GM23338 (cell line): ENCODE data around the gene VPS16. TPM values are rescaled to one million over a fixed set of nuclear protein-coding genes. Genes with fewer than 3 reads are reported as not detected.

Experiments
- ATAC-seq: fragments of 200-7000 bp; cut with Tn5 transposase; 3 replicates; pipeline ENCODE4 v1.9.1; 2020
- DNase-seq: peaks from one replicate; pipeline ENCODE4 v3.0.0-alpha.2; 2015; ENCODE audit warnings: low spot score
- H2AFZ ChIP-seq: fragments of 200-600 bp; sonication (generic); 2 replicates; pipeline ENCODE4 v1.8.0; 2016; ENCODE audit warnings: antibody characterized with exemption, mild to moderate bottlenecking, moderate library complexity
- H3F3A ChIP-seq: fragments of 200-600 bp; sonication (generic); replicated peaks from 2 replicates; pipeline ENCODE4 v1.8.0; 2017; ENCODE audit warnings: antibody characterized with exemption, mixed run types, low read depth
- H3K27ac ChIP-seq: fragments of 200-600 bp; sonication (generic); 2 replicates; pipeline ENCODE4 v1.6.1; 2016; ENCODE audit warnings: low read depth
- H3K27me3 ChIP-seq: fragments of 200-600 bp; sonication (generic); 2 replicates; pipeline ENCODE4 v1.8.0; 2016; ENCODE audit warnings: mild to moderate bottlenecking, mixed run types, moderate library complexity; ENCODE audit not compliant: insufficient read depth
- H3K36me3 ChIP-seq: fragments of 200-600 bp; sonication (generic); 2 replicates; pipeline ENCODE4 v1.8.0; 2016; ENCODE audit warnings: mild to moderate bottlenecking; ENCODE audit not compliant: insufficient read depth
- H3K4me1 ChIP-seq: fragments of 200-600 bp; sonication (generic); 2 replicates; pipeline ENCODE4 v1.8.0; 2016; ENCODE audit warnings: mild to moderate bottlenecking, moderate library complexity; ENCODE audit not compliant: insufficient read depth
- H3K4me2 ChIP-seq: fragments of 200-600 bp; sonication (generic); 2 replicates; pipeline ENCODE4 v1.7.1; 2017; ENCODE audit warnings: mixed run types
- H3K4me3 ChIP-seq: fragments of 200-600 bp; sonication (generic); 2 replicates; pipeline ENCODE4 v1.6.1; 2016; ENCODE audit warnings: mixed run types
- H3K79me2 ChIP-seq: fragments of 200-600 bp; sonication (generic); replicated peaks from 2 replicates; pipeline ENCODE4 v1.8.0; 2017; ENCODE audit warnings: mild to moderate bottlenecking; ENCODE audit not compliant: insufficient read depth
- H3K9me2 ChIP-seq: fragments of 200-600 bp; sonication (generic); 2 replicates; pipeline ENCODE4 v1.8.0; 2017; ENCODE audit not compliant: insufficient read depth
- H4K20me1 ChIP-seq: fragments of 200-600 bp; sonication (generic); replicated peaks from 2 replicates; pipeline ENCODE4 v1.8.0; 2017; ENCODE audit warnings: mild to moderate bottlenecking; ENCODE audit not compliant: insufficient read depth
- H3K27ac Mint-ChIP-seq: 2 replicates; pipeline ENCODE4 v1.8.0; 2020; ENCODE audit warnings: inconsistent platforms, mild to moderate bottlenecking, moderate library complexity, mixed read lengths
- H3K27me3 Mint-ChIP-seq: 3 replicates; pipeline ENCODE4 v1.8.0; 2022; ENCODE audit warnings: low read depth, mild to moderate bottlenecking, moderate library complexity, mixed read lengths, inconsistent platforms; ENCODE audit not compliant: insufficient read depth, poor library complexity
- H3K36me3 Mint-ChIP-seq: 3 replicates; pipeline ENCODE4 v1.8.0; 2021; ENCODE audit warnings: low read depth, mild to moderate bottlenecking, inconsistent platforms, moderate library complexity, mixed read lengths
- H3K4me1 Mint-ChIP-seq: 3 replicates; pipeline ENCODE4 v1.8.0; 2020; ENCODE audit warnings: mild to moderate bottlenecking, inconsistent platforms, mixed read lengths
- H3K4me3 Mint-ChIP-seq: 3 replicates; pipeline ENCODE4 v1.8.0; 2021; ENCODE audit warnings: moderate library complexity, mild to moderate bottlenecking, inconsistent platforms, mixed read lengths
- H3K9me3 Mint-ChIP-seq: 3 replicates; pipeline ENCODE4 v1.8.0; 2020; ENCODE audit warnings: moderate library complexity, mild to moderate bottlenecking, inconsistent platforms, mixed read lengths
- CREB1 ChIP-seq: fragments of 250-450 bp; sonication (Bioruptor Pico); IDR thresholded peaks from 2 replicates; pipeline ENCODE4 v1.5.0; 2020; ENCODE audit warnings: low read depth, mild to moderate bottlenecking, moderate library complexity
- EZH2 ChIP-seq: fragments of 200-600 bp; sonication (generic); IDR thresholded peaks from one replicate; pipeline ENCODE4 v1.8.0; 2017; ENCODE audit warnings: antibody characterized with exemption, mild to moderate bottlenecking, low read depth; ENCODE audit not compliant: unreplicated experiment
- EZH2phosphoT487 ChIP-seq: fragments of 200-600 bp; sonication (generic); IDR thresholded peaks from one replicate; pipeline ENCODE4 v1.8.1; 2018; ENCODE audit warnings: antibody characterized with exemption; ENCODE audit not compliant: unreplicated experiment
- JUNB ChIP-seq: IDR thresholded peaks from one replicate; pipeline ENCODE4 v1.6.1; 2016; ENCODE audit warnings: antibody characterized with exemption; ENCODE audit not compliant: unreplicated experiment
- STAT1 ChIP-seq: IDR thresholded peaks from one replicate; pipeline ENCODE4 v1.6.1; 2016; ENCODE audit warnings: antibody characterized with exemption; ENCODE audit not compliant: unreplicated experiment
- ZNF114 ChIP-seq: fragments of 250-450 bp; sonication (Bioruptor Pico); IDR thresholded peaks from 2 replicates; pipeline ENCODE4 v1.5.0; 2020; ENCODE audit warnings: mild to moderate bottlenecking, moderate library complexity
- ZNF331 ChIP-seq: fragments of 250-450 bp; sonication (Bioruptor Pico); IDR thresholded peaks from 2 replicates; pipeline ENCODE4 v1.5.0; 2020; ENCODE audit warnings: low read depth, mild to moderate bottlenecking, moderate library complexity
- polyA plus RNA-seq: library from polyadenylated mRNA; unstranded; fragments of >200 nt; fragmentation: Nextera tagmentation; extraction: Ambion mirVana; gene quantifications from 2 replicates; pipeline ENCODE4 v1.2.1, GENCODE V29; 2016
- total RNA-seq: library from RNA; depleted of rRNA; stranded (reverse); fragments of >200 nt; shearing (Covaris generic); gene quantifications from 2 replicates; pipeline ENCODE4 v1.2.3, GENCODE V29; 2014
- TF ChIP-seq, protein P1 (sequence below): IDR thresholded peaks from 2 replicates; pipeline ENCODE4 v1.6.1; 2016; ENCODE audit warnings: antibody characterized with exemption
- TF ChIP-seq, protein P2 (sequence below): fragments of 250-450 bp; sonication (Bioruptor Pico); IDR thresholded peaks from 2 replicates; pipeline ENCODE4 v1.5.0; 2020; ENCODE audit warnings: mild to moderate bottlenecking, moderate library complexity
- TF ChIP-seq, protein P3 (sequence below): IDR thresholded peaks from one replicate; pipeline ENCODE4 v1.6.1; 2018; ENCODE audit warnings: antibody characterized with exemption; ENCODE audit not compliant: unreplicated experiment

VPS16 gene
- total and polyA plus RNA-seq, 2 experiments from 2014 or later: 11.2 to 17.7 TPM

DNA sequence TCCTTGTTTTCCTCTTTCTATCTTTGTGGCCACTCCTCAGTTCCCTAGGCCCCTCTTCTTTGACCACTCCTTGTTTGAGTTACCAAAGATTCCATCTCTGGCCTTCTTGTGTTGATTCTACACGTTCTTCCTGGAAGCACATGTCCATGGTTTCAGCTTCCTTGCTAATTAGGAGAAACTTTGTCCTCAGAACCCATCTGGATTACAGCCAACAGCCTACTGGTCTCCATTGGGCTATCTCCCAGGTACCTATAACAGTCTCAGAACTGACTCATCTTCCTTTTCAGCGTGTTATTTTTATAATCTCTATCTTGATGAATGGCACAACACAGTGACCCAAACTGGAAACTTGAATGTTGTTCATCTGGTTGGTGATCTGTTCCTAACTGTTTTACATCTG, 50.2 kb downstream of the VPS16 start (continued):
- TF ChIP-seq, protein P1, sequence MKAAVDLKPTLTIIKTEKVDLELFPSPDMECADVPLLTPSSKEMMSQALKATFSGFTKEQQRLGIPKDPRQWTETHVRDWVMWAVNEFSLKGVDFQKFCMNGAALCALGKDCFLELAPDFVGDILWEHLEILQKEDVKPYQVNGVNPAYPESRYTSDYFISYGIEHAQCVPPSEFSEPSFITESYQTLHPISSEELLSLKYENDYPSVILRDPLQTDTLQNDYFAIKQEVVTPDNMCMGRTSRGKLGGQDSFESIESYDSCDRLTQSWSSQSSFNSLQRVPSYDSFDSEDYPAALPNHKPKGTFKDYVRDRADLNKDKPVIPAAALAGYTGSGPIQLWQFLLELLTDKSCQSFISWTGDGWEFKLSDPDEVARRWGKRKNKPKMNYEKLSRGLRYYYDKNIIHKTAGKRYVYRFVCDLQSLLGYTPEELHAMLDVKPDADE: no peak
- no peak for TF ChIP-seq JUNB
- TF ChIP-seq STAT1: no peak

DNA sequence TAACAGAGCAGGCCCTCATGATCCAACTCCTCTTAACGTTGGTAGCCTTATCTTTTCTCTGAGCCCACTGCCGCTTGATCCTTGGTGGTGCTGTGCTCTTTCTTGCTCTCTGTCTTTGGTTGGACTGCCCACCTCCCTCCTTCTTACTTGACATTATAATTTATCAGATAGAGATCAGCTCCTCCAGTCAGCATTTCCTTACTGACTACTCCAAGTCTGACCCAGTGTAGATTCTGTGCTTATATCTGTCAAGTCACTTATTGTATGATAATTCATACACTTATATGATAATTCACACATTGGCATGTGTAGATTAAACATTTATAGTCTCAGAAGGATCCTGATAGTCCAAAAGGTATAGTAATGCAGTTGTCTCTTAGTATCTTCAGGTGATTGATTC, 50.8 kb downstream of the VPS16 start:
- no peaks in the 10 kb centered on the region for H3K27me3 Mint-ChIP-seq
- ATAC-seq: no peak
- Histone ChIP-seq H3K4me1 (no peaks in the 10 kb centered on the region), H3K27me3 (no peaks in the 10 kb centered on the region), H4K20me1 (peaks cover 40% of the 10 kb centered on the region), H3K4me2 (no peak overlapping the region), H3F3A (no peaks in the 10 kb centered on the region), H3K27ac (no peak overlapping the region), H3K9me2 (no peaks in the 10 kb centered on the region), H2AFZ (no peak overlapping the region), H3K79me2 (peaks cover 99% of the 10 kb centered on the region), H3K36me3 (no peaks in the 10 kb centered on the region), H3K4me3 (no peak overlapping the region)
- DNase-seq: no peak
- peaks cover 5% of the 10 kb centered on the region for H3K36me3 Mint-ChIP-seq
- no peak overlapping the region for H3K27ac Mint-ChIP-seq
- no peaks in the 10 kb centered on the region for H3K9me3 Mint-ChIP-seq
- no peaks in the 10 kb centered on the region; the same call in 2 of the 3 replicates for H3K4me1 Mint-ChIP-seq
- no peak for TF ChIP-seq EZH2phosphoT487
- H3K4me3 Mint-ChIP-seq: no peak overlapping the region

DNA sequence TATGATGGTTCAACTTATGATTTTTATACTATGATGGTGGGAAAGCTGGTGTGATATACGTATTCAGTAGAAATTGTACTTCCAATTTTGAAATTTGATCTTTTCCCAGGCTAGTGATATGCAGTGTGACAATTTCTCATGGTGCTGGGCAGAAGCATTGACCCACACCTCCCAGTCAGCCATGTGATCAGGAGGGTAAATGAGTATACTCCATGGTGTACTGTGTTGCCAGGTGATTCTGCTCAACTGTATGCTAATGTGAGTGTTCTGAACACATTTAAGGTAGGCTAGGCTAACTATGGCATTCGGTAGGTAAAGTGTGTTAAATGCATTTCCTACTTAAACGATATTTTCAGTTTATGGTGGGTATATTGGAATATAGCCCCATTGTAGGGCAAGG, 51.8 kb downstream of the VPS16 start:
- no peaks in the 10 kb centered on the region for H3K4me1 ChIP-seq
- H3K36me3 Mint-ChIP-seq: peaks cover 12% of the 10 kb centered on the region
- no peak overlapping the region for H3K27ac ChIP-seq
- H3K36me3 ChIP-seq: no peaks in the 10 kb centered on the region
- H3K4me1 Mint-ChIP-seq: no peaks in the 10 kb centered on the region
- no peaks in the 10 kb centered on the region for H3K9me2 ChIP-seq
- no peak overlapping the region for H3K27ac Mint-ChIP-seq
- no peak overlapping the region for H3K4me2 ChIP-seq
- DNase-seq (no peak), ATAC-seq (no peak)
- no peaks in the 10 kb centered on the region for H3K27me3 Mint-ChIP-seq
- H3K9me3 Mint-ChIP-seq: no peaks in the 10 kb centered on the region
- H3K79me2 ChIP-seq: peaks cover 99% of the 10 kb centered on the region
- H2AFZ ChIP-seq: no peak overlapping the region
- H3K27me3 ChIP-seq: no peaks in the 10 kb centered on the region
- no peak overlapping the region for H3K4me3 ChIP-seq
- peaks cover 37% of the 10 kb centered on the region for H4K20me1 ChIP-seq
- H3F3A ChIP-seq: no peaks in the 10 kb centered on the region
- H3K4me3 Mint-ChIP-seq: no peak overlapping the region
- TF ChIP-seq JUNB (no peak), CREB1 (CRISPR knock-in tag) (no peak), ZNF331 (no peak), STAT1 (no peak), ZNF114 (CRISPR knock-in tag) (no peak), EZH2 (no peak), EZH2phosphoT487 (no peak)
- TF ChIP-seq, protein P2, sequence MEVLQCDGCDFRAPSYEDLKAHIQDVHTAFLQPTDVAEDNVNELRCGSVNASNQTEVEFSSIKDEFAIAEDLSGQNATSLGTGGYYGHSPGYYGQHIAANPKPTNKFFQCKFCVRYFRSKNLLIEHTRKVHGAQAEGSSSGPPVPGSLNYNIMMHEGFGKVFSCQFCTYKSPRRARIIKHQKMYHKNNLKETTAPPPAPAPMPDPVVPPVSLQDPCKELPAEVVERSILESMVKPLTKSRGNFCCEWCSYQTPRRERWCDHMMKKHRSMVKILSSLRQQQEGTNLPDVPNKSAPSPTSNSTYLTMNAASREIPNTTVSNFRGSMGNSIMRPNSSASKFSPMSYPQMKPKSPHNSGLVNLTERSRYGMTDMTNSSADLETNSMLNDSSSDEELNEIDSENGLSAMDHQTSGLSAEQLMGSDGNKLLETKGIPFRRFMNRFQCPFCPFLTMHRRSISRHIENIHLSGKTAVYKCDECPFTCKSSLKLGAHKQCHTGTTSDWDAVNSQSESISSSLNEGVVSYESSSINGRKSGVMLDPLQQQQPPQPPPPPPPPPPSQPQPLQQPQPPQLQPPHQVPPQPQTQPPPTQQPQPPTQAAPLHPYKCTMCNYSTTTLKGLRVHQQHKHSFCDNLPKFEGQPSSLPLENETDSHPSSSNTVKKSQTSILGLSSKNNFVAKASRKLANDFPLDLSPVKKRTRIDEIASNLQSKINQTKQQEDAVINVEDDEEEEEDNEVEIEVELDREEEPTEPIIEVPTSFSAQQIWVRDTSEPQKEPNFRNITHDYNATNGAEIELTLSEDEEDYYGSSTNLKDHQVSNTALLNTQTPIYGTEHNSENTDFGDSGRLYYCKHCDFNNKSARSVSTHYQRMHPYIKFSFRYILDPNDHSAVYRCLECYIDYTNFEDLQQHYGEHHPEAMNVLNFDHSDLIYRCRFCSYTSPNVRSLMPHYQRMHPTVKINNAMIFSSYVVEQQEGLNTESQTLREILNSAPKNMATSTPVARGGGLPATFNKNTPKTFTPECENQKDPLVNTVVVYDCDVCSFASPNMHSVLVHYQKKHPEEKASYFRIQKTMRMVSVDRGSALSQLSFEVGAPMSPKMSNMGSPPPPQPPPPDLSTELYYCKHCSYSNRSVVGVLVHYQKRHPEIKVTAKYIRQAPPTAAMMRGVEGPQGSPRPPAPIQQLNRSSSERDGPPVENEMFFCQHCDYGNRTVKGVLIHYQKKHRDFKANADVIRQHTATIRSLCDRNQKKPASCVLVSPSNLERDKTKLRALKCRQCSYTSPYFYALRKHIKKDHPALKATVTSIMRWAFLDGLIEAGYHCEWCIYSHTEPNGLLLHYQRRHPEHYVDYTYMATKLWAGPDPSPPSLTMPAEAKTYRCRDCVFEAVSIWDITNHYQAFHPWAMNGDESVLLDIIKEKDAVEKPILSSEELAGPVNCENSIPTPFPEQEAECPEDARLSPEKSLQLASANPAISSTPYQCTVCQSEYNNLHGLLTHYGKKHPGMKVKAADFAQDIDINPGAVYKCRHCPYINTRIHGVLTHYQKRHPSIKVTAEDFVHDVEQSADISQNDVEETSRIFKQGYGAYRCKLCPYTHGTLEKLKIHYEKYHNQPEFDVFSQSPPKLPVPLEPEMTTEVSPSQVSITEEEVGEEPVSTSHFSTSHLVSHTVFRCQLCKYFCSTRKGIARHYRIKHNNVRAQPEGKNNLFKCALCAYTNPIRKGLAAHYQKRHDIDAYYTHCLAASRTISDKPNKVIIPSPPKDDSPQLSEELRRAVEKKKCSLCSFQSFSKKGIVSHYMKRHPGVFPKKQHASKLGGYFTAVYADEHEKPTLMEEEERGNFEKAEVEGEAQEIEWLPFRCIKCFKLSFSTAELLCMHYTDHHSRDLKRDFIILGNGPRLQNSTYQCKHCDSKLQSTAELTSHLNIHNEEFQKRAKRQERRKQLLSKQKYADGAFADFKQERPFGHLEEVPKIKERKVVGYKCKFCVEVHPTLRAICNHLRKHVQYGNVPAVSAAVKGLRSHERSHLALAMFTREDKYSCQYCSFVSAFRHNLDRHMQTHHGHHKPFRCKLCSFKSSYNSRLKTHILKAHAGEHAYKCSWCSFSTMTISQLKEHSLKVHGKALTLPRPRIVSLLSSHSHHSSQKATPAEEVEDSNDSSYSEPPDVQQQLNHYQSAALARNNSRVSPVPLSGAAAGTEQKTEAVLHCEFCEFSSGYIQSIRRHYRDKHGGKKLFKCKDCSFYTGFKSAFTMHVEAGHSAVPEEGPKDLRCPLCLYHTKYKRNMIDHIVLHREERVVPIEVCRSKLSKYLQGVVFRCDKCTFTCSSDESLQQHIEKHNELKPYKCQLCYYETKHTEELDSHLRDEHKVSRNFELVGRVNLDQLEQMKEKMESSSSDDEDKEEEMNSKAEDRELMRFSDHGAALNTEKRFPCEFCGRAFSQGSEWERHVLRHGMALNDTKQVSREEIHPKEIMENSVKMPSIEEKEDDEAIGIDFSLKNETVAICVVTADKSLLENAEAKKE (CRISPR knock-in tag): no peak
- TF ChIP-seq, protein P3, sequence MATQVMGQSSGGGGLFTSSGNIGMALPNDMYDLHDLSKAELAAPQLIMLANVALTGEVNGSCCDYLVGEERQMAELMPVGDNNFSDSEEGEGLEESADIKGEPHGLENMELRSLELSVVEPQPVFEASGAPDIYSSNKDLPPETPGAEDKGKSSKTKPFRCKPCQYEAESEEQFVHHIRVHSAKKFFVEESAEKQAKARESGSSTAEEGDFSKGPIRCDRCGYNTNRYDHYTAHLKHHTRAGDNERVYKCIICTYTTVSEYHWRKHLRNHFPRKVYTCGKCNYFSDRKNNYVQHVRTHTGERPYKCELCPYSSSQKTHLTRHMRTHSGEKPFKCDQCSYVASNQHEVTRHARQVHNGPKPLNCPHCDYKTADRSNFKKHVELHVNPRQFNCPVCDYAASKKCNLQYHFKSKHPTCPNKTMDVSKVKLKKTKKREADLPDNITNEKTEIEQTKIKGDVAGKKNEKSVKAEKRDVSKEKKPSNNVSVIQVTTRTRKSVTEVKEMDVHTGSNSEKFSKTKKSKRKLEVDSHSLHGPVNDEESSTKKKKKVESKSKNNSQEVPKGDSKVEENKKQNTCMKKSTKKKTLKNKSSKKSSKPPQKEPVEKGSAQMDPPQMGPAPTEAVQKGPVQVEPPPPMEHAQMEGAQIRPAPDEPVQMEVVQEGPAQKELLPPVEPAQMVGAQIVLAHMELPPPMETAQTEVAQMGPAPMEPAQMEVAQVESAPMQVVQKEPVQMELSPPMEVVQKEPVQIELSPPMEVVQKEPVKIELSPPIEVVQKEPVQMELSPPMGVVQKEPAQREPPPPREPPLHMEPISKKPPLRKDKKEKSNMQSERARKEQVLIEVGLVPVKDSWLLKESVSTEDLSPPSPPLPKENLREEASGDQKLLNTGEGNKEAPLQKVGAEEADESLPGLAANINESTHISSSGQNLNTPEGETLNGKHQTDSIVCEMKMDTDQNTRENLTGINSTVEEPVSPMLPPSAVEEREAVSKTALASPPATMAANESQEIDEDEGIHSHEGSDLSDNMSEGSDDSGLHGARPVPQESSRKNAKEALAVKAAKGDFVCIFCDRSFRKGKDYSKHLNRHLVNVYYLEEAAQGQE: no peak
